B cell (primary cell): ENCODE measurements around the gene SNRPF. TPM values are rescaled to one million over a fixed set of nuclear protein-coding genes. Genes with fewer than 3 reads are reported as not detected.

Experiments used
- ATAC-seq: fragments of 200-7000 bp; cut with Tn5 transposase; one replicate; pipeline ENCODE4 v1.10.0; 2021; ENCODE audit warnings: low read depth, mild to moderate bottlenecking, moderate number of reproducible peaks, moderate library complexity
- CTCF ChIA-PET: fragments of 350-600 bp; sonication (Branson Sonifier 250); formaldehyde crosslinking; loops from one replicate; lab custom pipeline; 2021; ENCODE audit warnings: antibody characterized with exemption, inconsistent platforms; lab: Charles Lee
- POLR2A ChIA-PET: fragments of 350-600 bp; sonication (Branson Sonifier 250); formaldehyde crosslinking; loops from one replicate; lab custom pipeline; 2021; ENCODE audit warnings: antibody characterized with exemption; lab: Charles Lee
- DNase-seq: peaks from one replicate; pipeline ENCODE4 v3.0.0; 2013
- H2AFZ ChIP-seq: 2 replicates; pipeline ENCODE4 v1.6.1; 2012; ENCODE audit warnings: mild to moderate bottlenecking, low read depth, low read length; ENCODE audit not compliant: insufficient read depth, poor library complexity, severe bottlenecking
- H3K27ac ChIP-seq, 2 donors: 1 replicate in 1 of 2; 2 replicates in 1 of 2; pipeline ENCODE4 v1.5.1; 2012 to 2013; ENCODE audit warnings: low read length in 2 of 2, mild to moderate bottlenecking in 2 of 2, moderate library complexity in 1 of 2
- H3K27me3 ChIP-seq, 4 experiments: fragments of 200-600 bp in 1 of 4; sonication (generic) in 1 of 4; replicated peaks in 1 of 4; 1 replicate in 2 of 4; 2 replicates in 2 of 4; pipeline versions ENCODE4 v1.6.1 to v1.7.0; 2013 to 2016; ENCODE audit warnings: low read length in 3 of 4, mild to moderate bottlenecking in 2 of 4, mixed read lengths in 1 of 4, moderate library complexity in 1 of 4; ENCODE audit not compliant: insufficient read depth in 4 of 4, control insufficient read depth in 3 of 4; ENCODE audit errors: control extremely low read depth in 1 of 4
- H3K36me3 ChIP-seq, 2 experiments: replicated peaks in 1 of 2; 1 replicate in 1 of 2; 2 replicates in 1 of 2; pipeline versions ENCODE4 v1.6.1 to v1.7.1; 2013; ENCODE audit warnings: low read length in 1 of 2; ENCODE audit not compliant: insufficient read depth in 2 of 2, control insufficient read depth in 1 of 2; ENCODE audit errors: control extremely low read depth in 1 of 2, extremely low read depth in 1 of 2
- H3K4me1 ChIP-seq, 2 donors: fragments of 200-600 bp in 1 of 2; sonication (generic) in 1 of 2; 1 replicate in 1 of 2; 2 replicates in 1 of 2; pipeline versions ENCODE4 v1.5.1 to v1.6.1; 2013 to 2017; ENCODE audit warnings: low read length in 2 of 2; ENCODE audit not compliant: control insufficient read depth in 2 of 2, insufficient read depth in 2 of 2
- H3K4me2 ChIP-seq: replicated peaks from 2 replicates; pipeline ENCODE3; 2012; ENCODE audit warnings: mild to moderate bottlenecking, low read depth, low read length; ENCODE audit not compliant: poor library complexity, severe bottlenecking
- H3K4me3 ChIP-seq, 5 experiments: fragments of 200-600 bp in 1 of 5; sonication (generic) in 1 of 5; 1 replicate in 3 of 5; 2 replicates in 2 of 5; pipeline versions ENCODE4 v1.5.1 to v1.7.0; 2011 to 2016; ENCODE audit warnings: low read length in 4 of 5, mild to moderate bottlenecking in 4 of 5, low read depth in 2 of 5, control low read depth in 1 of 5, moderate library complexity in 1 of 5; ENCODE audit not compliant: insufficient read depth in 1 of 5; ENCODE audit errors: control extremely low read depth in 1 of 5, extremely low read depth in 1 of 5
- H3K79me2 ChIP-seq: fragments of 200-600 bp; sonication (generic); one replicate; pipeline ENCODE4 v1.6.0; 2016; ENCODE audit warnings: low read length; ENCODE audit not compliant: control insufficient read depth, insufficient read depth
- H3K9ac ChIP-seq: fragments of 200-600 bp; sonication (generic); 2 replicates; pipeline ENCODE4 v1.6.1; 2017; ENCODE audit warnings: mild to moderate bottlenecking, low read length, moderate library complexity
- H3K9me3 ChIP-seq, 3 donors: one replicate each; pipeline versions ENCODE4 v1.6.1 to v1.7.1; 2013; ENCODE audit warnings: low read length in 2 of 3; ENCODE audit not compliant: control insufficient read depth in 2 of 3, insufficient read depth in 1 of 3; ENCODE audit errors: control extremely low read depth in 1 of 3
- H4K20me1 ChIP-seq: 2 replicates; pipeline ENCODE4 v1.6.0; 2012; ENCODE audit warnings: mild to moderate bottlenecking, low read length; ENCODE audit not compliant: insufficient read depth, control insufficient read depth, poor library complexity, severe bottlenecking
- H3K27ac Mint-ChIP-seq: one replicate; pipeline ENCODE4 v1.8.0; 2021; ENCODE audit warnings: mixed read lengths
- H3K27me3 Mint-ChIP-seq: one replicate; pipeline ENCODE4 v1.8.0; 2021; ENCODE audit warnings: mixed read lengths
- H3K4me1 Mint-ChIP-seq: one replicate; pipeline ENCODE4 v1.8.0; 2021; ENCODE audit warnings: mixed read lengths
- H3K4me3 Mint-ChIP-seq: one replicate; pipeline ENCODE4 v1.8.0; 2021; ENCODE audit warnings: mixed read lengths
- H3K9me3 Mint-ChIP-seq: one replicate; pipeline ENCODE4 v1.8.0; 2022; ENCODE audit warnings: mixed read lengths; ENCODE audit not compliant: insufficient read depth
- CTCF ChIP-seq: fragments of 200-600 bp; IDR thresholded peaks from one replicate; pipeline ENCODE4 v1.8.0; 2022; ENCODE audit warnings: antibody characterized with exemption, mild to moderate bottlenecking
- EZH2 ChIP-seq: IDR thresholded peaks from 2 replicates; pipeline ENCODE4 v1.6.1; 2012; ENCODE audit warnings: borderline replicate concordance, low read depth, mild to moderate bottlenecking, moderate library complexity, low read length; ENCODE audit not compliant: insufficient read depth, poor library complexity, severe bottlenecking
- WGBS: methylation state at CpG from one replicate; pipeline ENCODE4 v1.1.5; 2013; ENCODE audit warnings: missing lambda C conversion rate; ENCODE audit not compliant: insufficient coverage; 5-methylcytosine and 5-hydroxymethylcytosine counted together
- intact Hi-C: fragments of 100-400 bp; cut with micrococcal nuclease; formaldehyde crosslinking; loops from one replicate; pipeline ENCODE4 v1.10.0; 2022
- polyA plus RNA-seq: library from polyadenylated mRNA; depleted of rRNA; stranded (reverse); fragments of >200 nt; gene quantifications from 2 replicates; pipeline ENCODE4 v1.2.3, GENCODE V29; 2012
- total RNA-seq, 2 donors: library from RNA; stranded (reverse); fragments of 120-200 nt in 1 of 2; gene quantifications; 1 replicate in 1 of 2; 2 replicates in 1 of 2; pipeline versions ENCODE4 v1.2.3 to v1.2.4, GENCODE V29; 2013 to 2022

SNRPF gene
- total and polyA plus RNA-seq, 2 donors (not counting 1 experiment from before 2014, with no cell fraction given) = 10.5 to 23.8 TPM

- no peaks in the 10 kb centered on the region for H4K20me1 ChIP-seq
- 100% methylated on average over 1 of the region's 4 CpGs for WGBS
- Mint-ChIP-seq H3K4me3 (no peak overlapping the region), H3K9me3 (no peaks in the 10 kb centered on the region), H3K4me1 (peaks cover 6% of the 10 kb centered on the region), H3K27ac (no peak overlapping the region), H3K27me3 (no peaks in the 10 kb centered on the region)
- no peak overlapping the region for H3K4me3 ChIP-seq
- H3K36me3 ChIP-seq = peaks cover 0 to 19% of the 10 kb centered on the region in 2 experiments
- no peak overlapping the region for H3K9ac ChIP-seq
- H3K27me3 ChIP-seq = no peaks in the 10 kb centered on the region
- no peak for ATAC-seq
- H3K9me3 ChIP-seq = no peaks in the 10 kb centered on the region
- H3K4me2 ChIP-seq = no peak overlapping the region
- no peaks in the 10 kb centered on the region for H3K79me2 ChIP-seq
- ChIA-PET POLR2A (no interaction called here), CTCF (no interaction called here)
- no peak overlapping the region for H2AFZ ChIP-seq
- no peak for TF ChIP-seq CTCF
- TF ChIP-seq EZH2 = no peak
- H3K4me1 ChIP-seq = peaks cover 0 to under 1% of the 10 kb centered on the region in 2 donors
- DNase-seq = no peak
- H3K27ac ChIP-seq = no peak overlapping the region
- intact Hi-C loops = no loop called here
Measured at GRCh38 chr12:95874452-95874851, 15.7 kb downstream of the SNRPF start.

GRCh38 chr12:95877622-95878021 is 18.9 kb downstream of the SNRPF start:
- intact Hi-C loops = no loop called here
- H3K4me1 Mint-ChIP-seq = no peaks in the 10 kb centered on the region
- WGBS = 83% methylated on average over 2 of the region's 2 CpGs
- no peaks in the 10 kb centered on the region for H3K27me3 Mint-ChIP-seq
- no peak overlapping the region for H3K4me2 ChIP-seq
- no peak for ATAC-seq
- H3K4me1 ChIP-seq = no peaks in the 10 kb centered on the region
- peaks cover 0 to 8% of the 10 kb centered on the region in 2 experiments for H3K36me3 ChIP-seq
- H3K27me3 ChIP-seq = no peaks in the 10 kb centered on the region
- no peak overlapping the region for H3K4me3 Mint-ChIP-seq
- POLR2A ChIA-PET = no interaction called here
- H2AFZ ChIP-seq = no peak overlapping the region
- H3K4me3 ChIP-seq = no peak overlapping the region
- DNase-seq = no peak
- no peak overlapping the region for H3K9ac ChIP-seq
- CTCF ChIA-PET = no interaction called here
- no peaks in the 10 kb centered on the region for H3K9me3 ChIP-seq
- no peaks in the 10 kb centered on the region for H4K20me1 ChIP-seq
- no peaks in the 10 kb centered on the region for H3K79me2 ChIP-seq
- H3K27ac ChIP-seq = no peak overlapping the region
- no peak overlapping the region for H3K27ac Mint-ChIP-seq
- TF ChIP-seq CTCF (no peak), EZH2 (no peak)
- H3K9me3 Mint-ChIP-seq = no peaks in the 10 kb centered on the region
